Measurements from ENCODE around the gene TBC1D14. TPM values are rescaled to one million over a fixed set of nuclear protein-coding genes. Genes with fewer than 3 reads are reported as not detected.

Gene TBC1D14
- total and polyA plus RNA-seq, 10 of the 15 experiments (the other 5 are each of a cell fraction or from before 2014, with no cell fraction given) = 0.87 to 39.3 (median 30.1) TPM

DNA sequence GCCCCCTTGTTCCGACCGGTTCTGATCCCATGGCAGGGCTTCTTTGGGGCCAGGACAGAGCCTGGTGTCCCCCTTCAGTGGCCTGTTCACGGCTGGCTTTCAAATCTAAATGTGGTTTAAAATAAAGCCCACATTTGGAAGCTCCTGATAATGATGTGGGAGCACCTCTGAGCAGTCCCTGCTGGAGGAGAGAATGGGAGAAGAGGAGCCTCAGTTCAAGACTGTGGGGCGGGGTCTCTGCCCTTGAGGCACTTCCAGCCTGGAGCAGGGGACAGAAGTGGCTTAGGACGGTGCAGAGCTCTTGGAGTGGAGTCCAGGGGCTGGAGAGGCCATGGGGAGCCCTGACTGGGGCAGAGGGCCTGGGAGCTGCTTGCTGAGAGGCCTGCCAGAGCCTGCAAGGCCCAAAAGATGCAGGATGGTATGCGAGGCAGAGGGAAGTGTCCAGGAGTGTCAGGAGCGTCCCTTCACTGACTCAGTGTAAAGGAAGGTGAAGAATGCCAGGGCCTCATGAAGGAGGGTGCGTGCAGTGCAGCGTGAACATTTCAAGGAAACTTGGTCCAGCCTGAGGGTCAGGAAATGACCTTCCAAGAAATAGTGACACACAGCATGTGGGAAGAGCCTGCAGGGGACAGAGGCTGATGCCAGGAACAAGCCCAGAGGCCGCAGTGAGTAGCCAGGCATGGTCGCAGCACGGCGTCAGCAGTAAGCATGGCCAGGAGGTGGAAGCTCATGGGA, 112.5 kb downstream of the TBC1D14 start:
- Histone ChIP-seq H3K4me3 (no peak overlapping the region), H2AFZ (ENCODE audit: control insufficient read depth, low read depth, low read length) (no peak overlapping the region), H3K9me3 (replicated peaks; ENCODE audit: control insufficient read depth, insufficient read depth, low read length) (no peaks in the 10 kb centered on the region), H3K36me3 (ENCODE audit: control insufficient read depth in 2 of 2, insufficient read depth in 2 of 2, low read length in 1 of 2) (peaks cover 8 to 21% of the 10 kb centered on the region in 2 experiments; a peak in 3 of 4 replicates), H3K27ac (ENCODE audit: control insufficient read depth, insufficient read depth) (no peak overlapping the region), H3K9ac (ENCODE audit: control insufficient read depth, insufficient read depth, low read length) (no peak overlapping the region), H3K4me1 (ENCODE audit: control insufficient read depth, insufficient read depth, low read length) (no peaks in the 10 kb centered on the region), H4K20me1 (ENCODE audit: control insufficient read depth, insufficient read depth) (no peaks in the 10 kb centered on the region), H3K27me3 (replicated peaks in 1 of 2; ENCODE audit: control insufficient read depth in 2 of 2, insufficient read depth in 2 of 2, low read length in 1 of 2) (no peaks in the 10 kb centered on the region), H3K4me2 (ENCODE audit: control insufficient read depth, insufficient read depth) (no peak overlapping the region), H3K79me2 (ENCODE audit: control insufficient read depth, insufficient read depth, low read length) (no peaks in the 10 kb centered on the region)
- BruUV-seq (replicated peaks) = no TSS peak
- SMC1A ChIA-PET (ENCODE audit: uncharacterized antibody, unreplicated experiment) = no interaction called here
- CTCF ChIA-PET = no interaction called here
- in situ Hi-C loops (cut with MboI) (no loop called here), intact Hi-C loops (cut with micrococcal nuclease; ENCODE audit: unreplicated experiment) (no loop called here)
- no peak for DNase-seq (ENCODE audit: low read depth, low spot score)
- WGBS (ENCODE audit: insufficient coverage, insufficient replicate concordance, low lambda C conversion rate, missing lambda C conversion rate) = 88% methylated on average over 13 of the region's 13 CpGs
- ATAC-seq = no peak
- RAD21 ChIA-PET (ENCODE audit: unreplicated experiment) = no interaction called here
- no peak for FAIRE-seq
- no peak for TF ChIP-seq CBX5 (IDR thresholded peaks at IDR 0.05; ENCODE audit: low read depth)
- POLR2A ChIA-PET = no interaction called here

DNA sequence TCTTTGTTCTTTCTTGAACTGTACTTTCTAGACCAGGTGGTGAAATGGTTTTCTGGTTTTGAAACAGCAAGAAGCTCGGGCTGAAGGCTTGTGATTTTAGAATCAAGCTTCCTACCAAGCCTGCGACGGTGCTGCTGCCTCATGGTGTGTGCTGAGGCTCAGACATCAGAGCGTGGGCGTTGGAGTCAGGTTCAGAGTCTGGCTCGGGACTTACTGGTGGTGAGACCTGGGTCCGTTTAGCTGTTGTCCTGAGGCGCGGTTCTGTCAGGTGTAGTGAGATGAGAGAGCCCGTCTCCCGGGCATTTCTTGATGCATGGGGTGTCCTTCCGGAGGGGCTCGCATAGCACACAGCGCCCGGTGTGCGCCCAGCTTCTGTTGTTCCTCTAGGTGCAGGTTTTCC, 113.9 kb downstream of the TBC1D14 start:
- CTCF ChIA-PET = no interaction called here
- Histone ChIP-seq H3K27ac (ENCODE audit: control insufficient read depth, insufficient read depth) (no peak overlapping the region), H3K4me2 (ENCODE audit: control insufficient read depth, insufficient read depth) (no peak overlapping the region), H3K27me3 (replicated peaks in 1 of 2; ENCODE audit: control insufficient read depth in 2 of 2, insufficient read depth in 2 of 2, low read length in 1 of 2) (no peaks in the 10 kb centered on the region), H3K36me3 (ENCODE audit: control insufficient read depth in 2 of 2, insufficient read depth in 2 of 2, low read length in 1 of 2) (peaks cover 2 to 20% of the 10 kb centered on the region in 2 experiments; a peak in 3 of 4 replicates), H3K9ac (ENCODE audit: control insufficient read depth, insufficient read depth, low read length) (no peak overlapping the region), H3K9me3 (replicated peaks; ENCODE audit: control insufficient read depth, insufficient read depth, low read length) (no peaks in the 10 kb centered on the region), H4K20me1 (ENCODE audit: control insufficient read depth, insufficient read depth) (no peaks in the 10 kb centered on the region), H2AFZ (ENCODE audit: control insufficient read depth, low read depth, low read length) (no peak overlapping the region), H3K79me2 (ENCODE audit: control insufficient read depth, insufficient read depth, low read length) (no peaks in the 10 kb centered on the region), H3K4me1 (ENCODE audit: control insufficient read depth, insufficient read depth, low read length) (no peaks in the 10 kb centered on the region), H3K4me3 (no peak overlapping the region)
- intact Hi-C loops (cut with micrococcal nuclease; ENCODE audit: unreplicated experiment) = no loop called here
- BruUV-seq (replicated peaks) = no TSS peak
- SMC1A ChIA-PET (ENCODE audit: uncharacterized antibody, unreplicated experiment) = no interaction called here
- POLR2A ChIA-PET = no interaction called here
- in situ Hi-C loops (cut with MboI) = no loop called here
- RAD21 ChIA-PET (ENCODE audit: unreplicated experiment) = no interaction called here
- FAIRE-seq = no peak
- ATAC-seq = no peak
- DNase-seq (ENCODE audit: low read depth, low spot score) = no peak
- WGBS (ENCODE audit: insufficient coverage, insufficient replicate concordance, low lambda C conversion rate, missing lambda C conversion rate) = 93% methylated on average over 12 of the region's 16 CpGs
- TF ChIP-seq MXI1 (IDR thresholded peaks at IDR 0.05; ENCODE audit: low read depth, low read length) = no peak
